ENCODE results near the gene GMFB.
"Not testable (repeated sequence)": the region's sequence is repeated elsewhere in the genome, so short reads cannot be mapped to it uniquely, and the experiment has no call there.

The GMFB gene

DNA sequence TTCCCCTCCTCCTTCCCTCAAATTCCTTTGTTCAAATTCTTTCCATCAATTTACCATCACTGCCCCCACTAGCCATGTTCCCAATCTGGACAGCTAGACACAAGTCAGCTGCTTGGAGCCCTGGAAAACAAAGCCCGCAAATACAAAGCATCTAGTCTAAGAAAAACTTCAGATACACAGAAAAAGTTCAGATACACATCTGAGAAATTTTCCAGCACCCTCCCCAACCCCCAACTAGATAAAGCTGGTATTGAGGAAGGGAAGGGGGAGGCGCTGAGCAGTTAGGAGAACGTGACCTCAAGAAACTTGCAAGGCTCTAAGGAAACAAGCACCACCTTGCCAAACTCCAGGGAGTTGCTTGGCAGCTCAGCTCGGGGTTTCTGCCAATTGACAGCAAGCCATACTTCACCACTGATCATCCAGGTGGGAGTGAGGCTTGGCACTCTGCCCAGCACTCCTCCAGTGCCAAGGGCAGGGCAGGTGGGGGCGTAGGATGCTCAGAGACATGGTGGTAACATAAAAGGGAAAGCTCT, 42.6 kb downstream of the GMFB start:
- peak; percentile 33 for DNase-seq (ENCODE audit: low read depth)
- TF ChIP-seq, protein P1, sequence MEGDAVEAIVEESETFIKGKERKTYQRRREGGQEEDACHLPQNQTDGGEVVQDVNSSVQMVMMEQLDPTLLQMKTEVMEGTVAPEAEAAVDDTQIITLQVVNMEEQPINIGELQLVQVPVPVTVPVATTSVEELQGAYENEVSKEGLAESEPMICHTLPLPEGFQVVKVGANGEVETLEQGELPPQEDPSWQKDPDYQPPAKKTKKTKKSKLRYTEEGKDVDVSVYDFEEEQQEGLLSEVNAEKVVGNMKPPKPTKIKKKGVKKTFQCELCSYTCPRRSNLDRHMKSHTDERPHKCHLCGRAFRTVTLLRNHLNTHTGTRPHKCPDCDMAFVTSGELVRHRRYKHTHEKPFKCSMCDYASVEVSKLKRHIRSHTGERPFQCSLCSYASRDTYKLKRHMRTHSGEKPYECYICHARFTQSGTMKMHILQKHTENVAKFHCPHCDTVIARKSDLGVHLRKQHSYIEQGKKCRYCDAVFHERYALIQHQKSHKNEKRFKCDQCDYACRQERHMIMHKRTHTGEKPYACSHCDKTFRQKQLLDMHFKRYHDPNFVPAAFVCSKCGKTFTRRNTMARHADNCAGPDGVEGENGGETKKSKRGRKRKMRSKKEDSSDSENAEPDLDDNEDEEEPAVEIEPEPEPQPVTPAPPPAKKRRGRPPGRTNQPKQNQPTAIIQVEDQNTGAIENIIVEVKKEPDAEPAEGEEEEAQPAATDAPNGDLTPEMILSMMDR (conservative IDR thresholded peaks at IDR 0.05; ENCODE audit: low read depth, low read length), result no peak
- no peak overlapping the region for H3K4me3 ChIP-seq (ENCODE audit: low read depth, low read length)

DNA sequence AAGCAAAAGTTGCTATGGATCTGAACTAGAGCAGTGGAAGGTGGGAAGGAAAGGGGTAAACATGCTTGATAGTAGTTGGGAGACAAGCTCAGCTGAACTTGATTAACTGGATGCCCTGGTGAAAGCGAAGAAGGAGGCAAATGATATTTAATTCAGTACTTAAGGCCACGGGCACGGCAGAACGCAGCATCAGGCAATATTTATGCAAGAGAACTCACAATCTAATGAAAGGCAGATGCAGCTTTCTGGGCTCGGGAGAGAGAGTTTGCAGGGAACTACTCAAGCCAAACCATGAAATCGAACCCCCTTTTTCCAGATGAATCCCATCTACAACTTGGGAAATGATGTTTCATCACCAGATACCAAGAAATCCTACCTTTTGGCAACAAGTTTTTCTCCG, 44.1 kb downstream of the GMFB start:
- TF ChIP-seq, protein P1 (conservative IDR thresholded peaks at IDR 0.05; ENCODE audit: low read depth, low read length), result no peak
- DNase-seq (ENCODE audit: low read depth), result no peak
- H3K4me3 ChIP-seq (ENCODE audit: low read depth, low read length), result no peak overlapping the region

DNA sequence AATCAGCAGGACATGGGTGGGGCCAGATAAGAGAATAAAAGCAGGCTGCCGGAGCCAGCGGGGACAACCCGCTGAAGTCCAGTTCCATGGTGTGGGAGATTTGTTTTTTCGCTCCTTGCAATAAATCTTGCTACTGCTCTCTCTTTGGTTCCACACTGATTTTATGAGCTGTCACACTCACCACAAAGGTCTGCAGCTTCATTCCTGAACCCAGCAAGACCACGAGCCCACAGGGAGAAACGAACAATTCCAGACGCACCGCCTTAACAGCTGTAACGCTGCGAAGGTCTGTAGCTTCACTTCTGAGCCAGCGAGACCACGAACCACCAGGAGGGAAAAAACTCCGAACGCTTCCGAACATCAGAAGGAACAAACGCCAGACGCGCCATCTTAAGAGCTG, 44.8 kb downstream of the GMFB start:
- H3K4me3 ChIP-seq (ENCODE audit: low read depth, low read length), result no peak overlapping the region
- TF ChIP-seq, protein P1 (conservative IDR thresholded peaks at IDR 0.05; ENCODE audit: low read depth, low read length), result no peak
- peak; percentile 46 for DNase-seq (ENCODE audit: low read depth)

GRCh38 chr14:54442961-54443360, 45.8 kb downstream of the GMFB start:
- DNase-seq (ENCODE audit: low read depth); H3K4me3 ChIP-seq (ENCODE audit: low read depth, low read length): not testable (repeated sequence)

DNA sequence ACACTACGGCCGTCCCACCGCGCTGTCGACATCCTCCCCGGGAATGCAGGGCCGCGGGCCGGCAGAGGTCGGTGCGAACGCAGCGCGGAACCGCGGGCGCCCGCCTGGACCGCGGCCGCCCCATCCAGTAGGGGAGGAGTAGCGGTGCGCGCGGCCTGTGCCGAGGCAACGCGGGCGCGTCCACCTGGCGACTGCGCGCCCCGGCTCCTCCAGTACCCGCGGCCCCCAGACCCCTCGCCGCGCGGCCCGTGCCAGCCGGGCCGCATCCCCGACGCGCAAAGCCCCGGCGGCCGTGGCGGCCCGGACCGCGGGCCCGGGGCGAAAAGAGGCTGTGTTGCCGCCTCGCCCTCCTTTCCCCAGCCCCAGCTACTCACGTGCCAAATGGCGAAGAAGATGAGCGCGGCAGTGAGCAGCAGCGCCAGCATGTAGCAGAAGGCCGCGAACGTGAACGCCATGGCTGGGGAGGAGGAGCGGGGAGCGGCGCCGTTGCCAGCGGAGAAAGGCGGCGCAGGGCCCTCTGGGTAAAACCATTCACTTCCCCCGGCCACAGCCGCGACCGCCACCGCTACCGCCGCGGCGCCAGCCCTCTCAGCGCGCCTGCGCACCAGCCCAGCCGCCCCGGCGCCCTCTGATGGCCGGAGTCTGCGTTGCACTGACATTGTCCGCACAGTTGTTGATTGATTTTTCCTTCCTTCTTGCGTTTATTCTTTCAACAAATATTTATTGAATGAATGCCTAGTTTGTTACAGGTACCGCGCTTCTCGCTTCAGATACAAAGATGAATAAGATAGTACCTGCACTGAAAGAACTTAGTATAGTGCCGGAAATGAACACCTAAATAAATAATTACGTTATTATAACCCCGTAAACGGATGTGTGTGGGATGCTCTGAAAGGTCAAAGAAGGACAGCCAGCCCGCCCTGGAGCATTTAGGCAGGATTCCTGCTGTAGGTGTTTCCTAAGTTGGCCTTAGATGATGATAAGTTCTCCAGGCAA, 47.6 kb downstream of the GMFB start, which contains the start of gene CNIH1:
CNIH1 (minus strand) TSS at position 502 of the 996 bp plus-strand sequence; CDS start at position 455, 47 bp downstream.
- DNase-seq (ENCODE audit: low read depth), result peak; percentile 93
- peak within 1 kb of the TSS; percentile 85 for H3K4me3 ChIP-seq (ENCODE audit: low read depth, low read length)
- TF ChIP-seq, protein P1 (conservative IDR thresholded peaks at IDR 0.05; ENCODE audit: low read depth, low read length), result peak; percentile 73

DNA sequence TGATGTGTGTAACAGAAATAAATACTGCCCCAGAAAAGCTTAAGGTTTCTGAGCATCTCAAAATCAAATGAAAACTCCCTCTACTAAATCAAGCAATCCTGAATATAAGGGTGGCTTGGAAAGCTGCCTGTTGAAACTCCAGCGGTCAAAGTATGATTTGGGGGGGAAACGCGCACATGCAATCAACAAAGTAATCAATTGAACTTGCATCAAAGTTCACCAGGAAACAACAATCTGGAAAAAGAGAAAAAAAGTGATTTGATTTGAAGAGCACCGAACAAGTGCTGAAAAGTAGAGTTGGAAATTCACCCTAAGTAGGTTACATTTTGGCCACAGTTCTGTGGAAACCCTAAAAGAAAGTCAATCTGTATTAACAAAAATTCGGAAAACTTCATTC, 48.3 kb downstream of the GMFB start:
- peak overlapping the region; percentile 85 for H3K4me3 ChIP-seq (ENCODE audit: low read depth, low read length)
- no peak for DNase-seq (ENCODE audit: low read depth)
- TF ChIP-seq, protein P1 (conservative IDR thresholded peaks at IDR 0.05; ENCODE audit: low read depth, low read length), result no peak

GRCh38 chr14:54440037-54440436, 48.7 kb downstream of the GMFB start:
- peak; percentile 34 for DNase-seq (ENCODE audit: low read depth)
- peak overlapping the region; percentile 85 for H3K4me3 ChIP-seq (ENCODE audit: low read depth, low read length)
- TF ChIP-seq, protein P1 (conservative IDR thresholded peaks at IDR 0.05; ENCODE audit: low read depth, low read length), result no peak

Data from choroid plexus epithelial cell (primary cell).